GM23338 (cell line): Measurements from ENCODE around the gene IL4I1. TPM values are rescaled to one million over a fixed set of nuclear protein-coding genes. Genes with fewer than 3 reads are reported as not detected.

Experiments
- ATAC-seq: fragments of 200-7000 bp; cut with Tn5 transposase; 3 replicates; pipeline ENCODE4 v1.9.1; 2020
- DNase-seq: peaks from one replicate; pipeline ENCODE4 v3.0.0-alpha.2; 2015; ENCODE audit warnings: low spot score
- H2AFZ ChIP-seq: fragments of 200-600 bp; sonication (generic); 2 replicates; pipeline ENCODE4 v1.8.0; 2016; ENCODE audit warnings: antibody characterized with exemption, mild to moderate bottlenecking, moderate library complexity
- H3F3A ChIP-seq: fragments of 200-600 bp; sonication (generic); replicated peaks from 2 replicates; pipeline ENCODE4 v1.8.0; 2017; ENCODE audit warnings: antibody characterized with exemption, mixed run types, low read depth
- H3K27ac ChIP-seq: fragments of 200-600 bp; sonication (generic); 2 replicates; pipeline ENCODE4 v1.6.1; 2016; ENCODE audit warnings: low read depth
- H3K27me3 ChIP-seq: fragments of 200-600 bp; sonication (generic); 2 replicates; pipeline ENCODE4 v1.8.0; 2016; ENCODE audit warnings: mild to moderate bottlenecking, mixed run types, moderate library complexity; ENCODE audit not compliant: insufficient read depth
- H3K36me3 ChIP-seq: fragments of 200-600 bp; sonication (generic); 2 replicates; pipeline ENCODE4 v1.8.0; 2016; ENCODE audit warnings: mild to moderate bottlenecking; ENCODE audit not compliant: insufficient read depth
- H3K4me1 ChIP-seq: fragments of 200-600 bp; sonication (generic); 2 replicates; pipeline ENCODE4 v1.8.0; 2016; ENCODE audit warnings: mild to moderate bottlenecking, moderate library complexity; ENCODE audit not compliant: insufficient read depth
- H3K4me2 ChIP-seq: fragments of 200-600 bp; sonication (generic); 2 replicates; pipeline ENCODE4 v1.7.1; 2017; ENCODE audit warnings: mixed run types
- H3K4me3 ChIP-seq: fragments of 200-600 bp; sonication (generic); 2 replicates; pipeline ENCODE4 v1.6.1; 2016; ENCODE audit warnings: mixed run types
- H3K79me2 ChIP-seq: fragments of 200-600 bp; sonication (generic); replicated peaks from 2 replicates; pipeline ENCODE4 v1.8.0; 2017; ENCODE audit warnings: mild to moderate bottlenecking; ENCODE audit not compliant: insufficient read depth
- H3K9me2 ChIP-seq: fragments of 200-600 bp; sonication (generic); 2 replicates; pipeline ENCODE4 v1.8.0; 2017; ENCODE audit not compliant: insufficient read depth
- H4K20me1 ChIP-seq: fragments of 200-600 bp; sonication (generic); replicated peaks from 2 replicates; pipeline ENCODE4 v1.8.0; 2017; ENCODE audit warnings: mild to moderate bottlenecking; ENCODE audit not compliant: insufficient read depth
- H3K27ac Mint-ChIP-seq: 2 replicates; pipeline ENCODE4 v1.8.0; 2020; ENCODE audit warnings: inconsistent platforms, mild to moderate bottlenecking, moderate library complexity, mixed read lengths
- H3K27me3 Mint-ChIP-seq: 3 replicates; pipeline ENCODE4 v1.8.0; 2022; ENCODE audit warnings: low read depth, mild to moderate bottlenecking, moderate library complexity, mixed read lengths, inconsistent platforms; ENCODE audit not compliant: insufficient read depth, poor library complexity
- H3K36me3 Mint-ChIP-seq: 3 replicates; pipeline ENCODE4 v1.8.0; 2021; ENCODE audit warnings: low read depth, mild to moderate bottlenecking, inconsistent platforms, moderate library complexity, mixed read lengths
- H3K4me1 Mint-ChIP-seq: 3 replicates; pipeline ENCODE4 v1.8.0; 2020; ENCODE audit warnings: mild to moderate bottlenecking, inconsistent platforms, mixed read lengths
- H3K4me3 Mint-ChIP-seq: 3 replicates; pipeline ENCODE4 v1.8.0; 2021; ENCODE audit warnings: moderate library complexity, mild to moderate bottlenecking, inconsistent platforms, mixed read lengths
- H3K9me3 Mint-ChIP-seq: 3 replicates; pipeline ENCODE4 v1.8.0; 2020; ENCODE audit warnings: moderate library complexity, mild to moderate bottlenecking, inconsistent platforms, mixed read lengths
- EZH2 ChIP-seq: fragments of 200-600 bp; sonication (generic); IDR thresholded peaks from one replicate; pipeline ENCODE4 v1.8.0; 2017; ENCODE audit warnings: antibody characterized with exemption, mild to moderate bottlenecking, low read depth; ENCODE audit not compliant: unreplicated experiment
- EZH2phosphoT487 ChIP-seq: fragments of 200-600 bp; sonication (generic); IDR thresholded peaks from one replicate; pipeline ENCODE4 v1.8.1; 2018; ENCODE audit warnings: antibody characterized with exemption; ENCODE audit not compliant: unreplicated experiment
- POLR2AphosphoS5 ChIP-seq: IDR thresholded peaks from 2 replicates; pipeline ENCODE4 v1.6.1; 2016; ENCODE audit warnings: antibody characterized with exemption, low read depth
- REST ChIP-seq: IDR thresholded peaks from one replicate; pipeline ENCODE4 v1.6.1; 2018; ENCODE audit warnings: antibody characterized with exemption; ENCODE audit not compliant: unreplicated experiment
- ZNF114 ChIP-seq: fragments of 250-450 bp; sonication (Bioruptor Pico); IDR thresholded peaks from 2 replicates; pipeline ENCODE4 v1.5.0; 2020; ENCODE audit warnings: mild to moderate bottlenecking, moderate library complexity
- ZNF462 ChIP-seq: fragments of 250-450 bp; sonication (Bioruptor Pico); IDR thresholded peaks from 2 replicates; pipeline ENCODE4 v1.5.0; 2020; ENCODE audit warnings: mild to moderate bottlenecking, moderate library complexity
- polyA plus RNA-seq: library from polyadenylated mRNA; unstranded; fragments of >200 nt; fragmentation: Nextera tagmentation; extraction: Ambion mirVana; gene quantifications from 2 replicates; pipeline ENCODE4 v1.2.1, GENCODE V29; 2016
- total RNA-seq: library from RNA; depleted of rRNA; stranded (reverse); fragments of >200 nt; shearing (Covaris generic); gene quantifications from 2 replicates; pipeline ENCODE4 v1.2.3, GENCODE V29; 2014

IL4I1 gene
- total and polyA plus RNA-seq, 2 experiments from 2014 or later: 0.60 to 0.69 TPM

GRCh38 chr19:49840321-49840720 lies 56.4 kb downstream of the IL4I1 start (continued):
- TF ChIP-seq ZNF462 (CRISPR knock-in tag): no peak
- no peak for TF ChIP-seq POLR2AphosphoS5

- DNase-seq (no peak), ATAC-seq (no peak)
- no peak overlapping the region for H3K4me3 ChIP-seq
- H4K20me1 ChIP-seq: peaks cover 4% of the 10 kb centered on the region; the same call in 1 of the 2 replicates
- H3K36me3 ChIP-seq: no peaks in the 10 kb centered on the region
- no peak overlapping the region for H2AFZ ChIP-seq
- Mint-ChIP-seq H3K36me3 (peaks cover 43% of the 10 kb centered on the region), H3K27ac (no peak overlapping the region), H3K4me1 (peaks cover 6% of the 10 kb centered on the region), H3K4me3 (no peak overlapping the region), H3K9me3 (no peaks in the 10 kb centered on the region; the same call in 2 of the 3 replicates), H3K27me3 (peaks cover 16% of the 10 kb centered on the region)
- H3K27ac ChIP-seq: no peak overlapping the region
- H3K79me2 ChIP-seq: no peaks in the 10 kb centered on the region
- no peaks in the 10 kb centered on the region for H3K27me3 ChIP-seq
- no peak overlapping the region for H3K4me2 ChIP-seq
- H3K9me2 ChIP-seq: no peaks in the 10 kb centered on the region
- H3K4me1 ChIP-seq: no peaks in the 10 kb centered on the region
- H3F3A ChIP-seq: 0 out of 2 replicates have a peak, but pooled peaks cover 3% of the 10 kb centered on the region
- TF ChIP-seq REST: no peak
- TF ChIP-seq EZH2: no peak
- TF ChIP-seq ZNF462 (CRISPR knock-in tag): no peak
- TF ChIP-seq EZH2phosphoT487: no peak
- no peak for TF ChIP-seq ZNF114 (CRISPR knock-in tag)
Observed at GRCh38 chr19:49839713-49840112, 57.0 kb downstream of the IL4I1 start.
